Colonic mucosa (tissue), 4 donors: ENCODE data around the gene ZSWIM6. TPM values are rescaled to one million over a fixed set of nuclear protein-coding genes. Genes with fewer than 3 reads are reported as not detected.

Source experiments
- DNase-seq: peaks from one replicate; pipeline ENCODE4 v3.0.0-alpha.2; 2020
- H3K27ac ChIP-seq: fragments of 200-600 bp; one replicate; pipeline ENCODE4 v1.8.0; 2021
- H3K27me3 ChIP-seq: fragments of 200-600 bp; one replicate; pipeline ENCODE4 v1.8.0; 2021
- H3K36me3 ChIP-seq: fragments of 200-600 bp; one replicate; pipeline ENCODE4 v1.8.0; 2021
- H3K4me1 ChIP-seq: fragments of 200-600 bp; one replicate; pipeline ENCODE4 v1.8.0; 2021; ENCODE audit warnings: mild to moderate bottlenecking
- H3K4me3 ChIP-seq: fragments of 200-600 bp; one replicate; pipeline ENCODE4 v1.8.0; 2021
- H3K9ac ChIP-seq, 2 donors: one replicate each; pipeline ENCODE4 v1.7.0; 2013; ENCODE audit warnings: control low read depth in 2 of 2, low read depth in 2 of 2, low read length in 2 of 2
- H3K9me3 ChIP-seq: fragments of 200-600 bp; one replicate; pipeline ENCODE4 v1.8.0; 2021
- CTCF ChIP-seq: fragments of 200-600 bp; IDR thresholded peaks from one replicate; pipeline ENCODE4 v1.8.0; 2022; ENCODE audit warnings: antibody characterized with exemption, mild to moderate bottlenecking
- intact Hi-C: fragments of 100-400 bp; cut with DNase I; formaldehyde crosslinking; loops from one replicate; pipeline ENCODE4 v1.14.1; 2022
- total RNA-seq, 2 donors: library from RNA; stranded (reverse); fragmentation: NEBNext Ultra II Directional in 1 of 2; extraction: Animal tissue kit (Norgen Biotek cat#: 25700) in 1 of 2; gene quantifications; one replicate each; pipeline ENCODE4 v1.2.1, GENCODE V29; 2021
- donor health status: healthy.
- donor health status: DM: no; HTN: no; CAD: no.
- donor health status: DM: no; HTN: no; CAD: no.

Gene ZSWIM6
- total RNA-seq, 2 donors from 2014 or later = 16.4 to 24.5 TPM

- TF ChIP-seq CTCF = no peak
- no peaks in the 10 kb centered on the region for H3K36me3 ChIP-seq
- no peak overlapping the region for H3K27ac ChIP-seq
- H3K9ac ChIP-seq = no peak overlapping the region
- H3K27me3 ChIP-seq = no peaks in the 10 kb centered on the region
- no peak overlapping the region for H3K4me3 ChIP-seq
- H3K4me1 ChIP-seq = peaks cover 4% of the 10 kb centered on the region
- H3K9me3 ChIP-seq = no peaks in the 10 kb centered on the region
- DNase-seq = no peak
- intact Hi-C loops = no loop called here
Measured at GRCh38 chr5:61349935-61350334, 17.9 kb downstream of the ZSWIM6 start.

- no peak for TF ChIP-seq CTCF
- H3K9ac ChIP-seq = no peak overlapping the region
- no peaks in the 10 kb centered on the region for H3K9me3 ChIP-seq
- no peaks in the 10 kb centered on the region for H3K36me3 ChIP-seq
- no peaks in the 10 kb centered on the region for H3K27me3 ChIP-seq
- intact Hi-C loops = no loop called here
- no peak overlapping the region for H3K27ac ChIP-seq
- H3K4me1 ChIP-seq = peaks cover 4% of the 10 kb centered on the region
- no peak for DNase-seq
- H3K4me3 ChIP-seq = no peak overlapping the region
Measured at GRCh38 chr5:61350535-61350934, 18.5 kb downstream of the ZSWIM6 start.

- H3K27me3 ChIP-seq = no peaks in the 10 kb centered on the region
- no peak for TF ChIP-seq CTCF
- no peak for DNase-seq
- no peak overlapping the region for H3K9ac ChIP-seq
- no peak overlapping the region for H3K27ac ChIP-seq
- no peak overlapping the region for H3K4me3 ChIP-seq
- H3K36me3 ChIP-seq = no peaks in the 10 kb centered on the region
- intact Hi-C loops = no loop called here
- H3K9me3 ChIP-seq = no peaks in the 10 kb centered on the region
- H3K4me1 ChIP-seq = peaks cover 4% of the 10 kb centered on the region
Measured at GRCh38 chr5:61351733-61352132, 19.7 kb downstream of the ZSWIM6 start.

GRCh38 chr5:61352180-61352579 is 20.1 kb downstream of the ZSWIM6 start:
- H3K4me1 ChIP-seq = peaks cover 4% of the 10 kb centered on the region
- intact Hi-C loops = no loop called here

GRCh38 chr5:61352612-61353156 is 20.6 kb downstream of the ZSWIM6 start:
- no peaks in the 10 kb centered on the region for H3K36me3 ChIP-seq
- peaks cover 4% of the 10 kb centered on the region for H3K4me1 ChIP-seq
- no peaks in the 10 kb centered on the region for H3K9me3 ChIP-seq
- no peak overlapping the region for H3K27ac ChIP-seq
- H3K4me3 ChIP-seq = no peak overlapping the region
- no peak for DNase-seq
- no peak for TF ChIP-seq CTCF
- no peaks in the 10 kb centered on the region for H3K27me3 ChIP-seq
- intact Hi-C loops = no loop called here
- H3K9ac ChIP-seq = no peak overlapping the region

More at GRCh38 chr5:61352180-61352579, 20.1 kb downstream of the ZSWIM6 start:
- Histone ChIP-seq H3K27me3 (no peaks in the 10 kb centered on the region), H3K27ac (no peak overlapping the region), H3K4me3 (no peak overlapping the region), H3K9ac (no peak overlapping the region), H3K36me3 (no peaks in the 10 kb centered on the region), H3K9me3 (no peaks in the 10 kb centered on the region)
- TF ChIP-seq CTCF = no peak
- DNase-seq = no peak
